Forelimb muscle (tissue), 1 donor: ENCODE data around the gene WDR45B. TPM values are rescaled to one million over a fixed set of nuclear protein-coding genes. Genes with fewer than 3 reads are reported as not detected.

Experiments used
- DNase-seq: peaks from one replicate; pipeline ENCODE4 v3.0.0-alpha.2; 2013; ENCODE audit warnings: low read depth
- polyA plus RNA-seq: library from polyadenylated mRNA; unstranded; fragments of 120-200 nt; gene quantifications from one replicate; pipeline ENCODE4 v1.2.1, GENCODE V29; 2013; ENCODE audit not compliant: insufficient read length

WDR45B gene
- 56.1 TPM for polyA plus RNA-seq

- peak; percentile 85 for DNase-seq
Observed at GRCh38 chr17:82648165-82648668, at the start of gene WDR45B. TSS of gene WDR45B (minus strand) at chr17:82648444. CDS start at chr17:82648340, 104 bp downstream.

DNA sequence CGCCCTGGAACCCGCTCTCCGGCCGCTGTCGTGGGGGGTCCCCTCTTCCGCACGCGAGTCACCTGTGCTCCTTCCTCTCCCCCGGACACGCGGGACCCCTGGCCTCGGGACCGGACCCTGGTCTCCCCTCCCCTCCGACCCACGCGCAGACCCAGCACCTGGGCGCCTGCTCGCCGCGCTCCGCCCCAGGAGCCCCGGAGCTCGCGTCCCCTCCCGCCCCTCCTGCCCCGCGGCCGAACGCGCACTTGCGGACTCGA, 49.5 kb upstream of the WDR45B start:
- DNase-seq = no peak

DNA sequence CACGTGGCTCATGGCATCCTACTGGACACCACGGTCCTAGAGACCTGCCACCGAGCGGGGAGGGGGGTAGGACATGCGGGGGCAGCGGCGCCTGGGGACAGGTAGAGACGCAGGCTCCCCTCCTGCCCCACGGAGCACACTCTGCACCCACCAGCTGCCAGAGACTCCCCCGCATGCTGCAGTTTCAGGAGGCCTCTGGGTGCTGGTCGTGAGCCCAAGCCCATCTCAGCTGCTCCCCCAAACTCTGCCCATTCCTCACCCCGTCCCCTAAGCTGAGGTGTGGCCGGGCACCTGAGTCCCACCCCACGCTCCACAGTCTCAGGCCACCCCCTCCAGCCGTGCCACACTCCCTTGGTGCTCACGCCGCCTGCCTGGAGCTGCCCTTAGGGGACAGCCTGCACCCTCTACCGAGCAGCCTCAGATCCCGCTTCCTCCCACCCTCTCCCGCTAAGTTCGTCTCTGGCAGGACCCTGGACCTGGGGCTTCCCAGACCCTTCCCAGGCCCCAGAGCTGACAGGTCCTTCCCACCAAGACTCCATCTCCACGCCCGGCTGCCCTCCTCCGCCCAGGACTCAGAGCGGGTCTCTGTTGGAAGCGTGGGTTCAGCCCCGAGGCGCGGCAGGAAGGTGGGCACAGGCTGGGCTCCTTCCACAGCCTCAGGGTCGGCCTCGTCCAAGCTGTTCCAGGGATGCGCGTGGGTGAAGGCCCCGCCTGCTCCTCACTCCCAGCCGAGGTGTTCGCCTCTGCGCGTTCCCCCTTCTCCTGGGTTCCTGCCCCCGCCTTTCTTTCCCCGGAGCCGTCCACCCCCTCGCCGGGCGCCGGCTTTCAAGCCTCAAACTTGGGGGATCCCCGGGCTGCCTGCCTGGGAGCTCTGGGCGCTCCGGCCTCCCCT, 48.9 kb upstream of the WDR45B start:
- DNase-seq = no peak

GRCh38 chr17:82696259-82696658, 48.0 kb upstream of the WDR45B start:
- DNase-seq = no peak

DNA sequence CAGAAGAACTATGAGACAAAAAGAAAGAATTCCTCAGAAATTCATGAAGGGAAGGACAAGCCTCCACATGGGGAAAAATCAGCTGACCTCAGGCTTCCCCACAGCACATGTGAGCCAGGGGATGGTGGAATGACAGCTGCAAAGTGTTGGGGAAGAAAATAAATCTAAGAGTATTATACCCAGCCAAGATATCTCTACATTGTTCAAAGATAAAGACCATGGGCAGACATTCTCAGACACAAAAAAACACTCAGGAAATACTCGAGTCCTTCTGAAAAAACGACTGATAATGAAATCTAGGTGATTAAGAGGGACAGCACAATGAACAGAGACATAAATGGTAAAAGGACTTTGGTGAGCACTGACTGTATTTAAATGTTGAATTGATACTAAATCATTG, 46.4 kb upstream of the WDR45B start:
- no peak for DNase-seq

GRCh38 chr17:82693168-82693867, 45.1 kb upstream of the WDR45B start:
- DNase-seq = no peak

- no peak for DNase-seq
Observed at GRCh38 chr17:82692268-82692667, 44.0 kb upstream of the WDR45B start.

DNA sequence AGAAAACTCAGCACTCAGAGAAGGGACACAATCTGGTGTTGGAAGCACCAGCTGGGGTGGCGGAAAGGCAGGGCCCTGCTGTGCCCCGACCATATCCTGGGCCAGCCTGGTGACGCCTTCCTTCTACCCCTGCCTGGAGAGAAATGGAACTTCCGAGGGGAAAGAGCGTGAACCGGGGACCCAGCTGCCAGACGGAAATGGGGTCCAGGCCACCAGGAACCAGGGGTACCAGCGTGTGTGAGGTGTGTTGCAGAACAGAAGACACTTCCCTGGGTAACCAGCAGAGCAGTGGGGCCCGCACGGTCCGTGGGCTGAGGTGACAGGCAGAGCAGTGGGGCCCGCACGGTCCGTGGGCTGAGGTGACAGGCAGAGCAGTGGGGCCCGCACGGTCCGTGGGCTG, 43.5 kb upstream of the WDR45B start:
- no peak for DNase-seq

DNA sequence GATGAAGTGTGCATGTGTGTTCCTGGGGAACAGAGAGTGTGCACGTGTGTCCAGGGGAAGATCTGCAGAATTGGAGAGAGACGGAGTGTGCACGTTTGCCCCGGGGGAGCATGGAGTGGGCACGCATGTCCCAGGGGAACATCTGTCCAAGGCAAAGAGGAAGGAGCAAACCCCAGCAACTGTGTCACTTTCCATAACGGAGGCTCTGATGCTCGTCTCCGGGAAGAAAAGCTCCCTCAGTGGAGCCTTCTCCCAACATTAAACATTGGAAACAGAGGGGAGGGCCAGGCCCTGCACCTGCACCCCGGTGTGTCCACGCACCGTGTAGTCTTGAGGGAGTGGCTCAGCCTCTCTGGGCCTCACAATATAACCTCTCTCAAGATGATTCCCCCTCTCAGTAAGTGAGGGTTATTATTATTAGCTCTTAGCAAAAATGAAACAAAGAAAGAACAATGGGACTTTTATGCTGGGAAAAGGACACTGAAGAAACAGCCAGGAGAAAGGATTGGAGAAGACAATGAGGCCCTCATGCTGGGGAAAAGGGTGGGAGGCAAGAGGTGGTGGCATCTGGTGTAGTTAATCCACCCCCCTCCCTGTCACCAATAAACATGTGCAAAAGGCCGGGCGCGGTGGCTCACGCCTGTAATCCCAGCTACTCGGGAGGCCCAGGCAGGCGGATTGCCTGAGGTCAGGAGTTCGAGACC, 42.7 kb upstream of the WDR45B start:
- no peak for DNase-seq

- no peak for DNase-seq
Observed at GRCh38 chr17:82689077-82689476, 40.8 kb upstream of the WDR45B start.

DNA sequence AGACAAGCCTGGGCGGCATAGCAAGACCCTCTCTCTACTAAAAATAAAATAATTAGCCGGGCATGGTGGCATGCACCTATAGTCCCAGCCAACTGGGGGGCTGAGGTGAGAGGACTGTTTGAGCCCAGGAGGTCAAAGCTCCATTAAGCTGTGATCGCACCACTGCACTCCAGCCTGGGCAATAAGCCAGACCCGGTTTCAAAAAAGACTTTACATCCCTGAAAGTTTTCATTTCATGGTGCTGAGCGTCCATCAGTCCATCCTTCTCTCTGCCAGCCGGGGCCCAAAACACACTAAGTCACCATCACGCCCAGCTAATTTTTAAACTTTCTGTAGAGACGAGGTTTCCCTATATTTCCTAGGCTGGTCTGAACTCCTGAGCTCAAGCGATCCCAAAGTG, 39.6 kb upstream of the WDR45B start:
- DNase-seq = no peak

GRCh38 chr17:82687375-82687861, 39.2 kb upstream of the WDR45B start:
- DNase-seq = no peak

- DNase-seq = no peak
Observed at GRCh38 chr17:82686366-82687324, 38.4 kb upstream of the WDR45B start.

DNA sequence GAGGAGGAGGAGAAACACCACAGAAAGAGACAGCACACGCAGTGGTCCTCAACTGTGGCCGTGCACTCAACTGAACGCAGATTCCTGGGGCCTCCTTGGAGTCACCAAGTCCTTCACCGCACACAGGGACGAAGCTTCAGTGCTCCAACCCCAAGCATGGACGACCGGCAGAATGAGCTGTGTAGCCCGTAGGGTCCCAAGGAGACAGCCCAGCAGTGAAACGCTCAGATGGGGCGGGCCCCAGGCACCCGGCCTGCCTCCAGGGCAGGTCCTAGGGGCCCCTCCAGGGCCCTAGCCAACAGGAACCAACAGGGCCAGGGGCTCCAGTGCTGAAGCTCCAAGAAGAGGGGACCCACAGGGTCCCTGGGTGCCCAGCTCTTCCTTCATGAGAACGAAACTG, 37.0 kb upstream of the WDR45B start:
- DNase-seq = no peak

DNA sequence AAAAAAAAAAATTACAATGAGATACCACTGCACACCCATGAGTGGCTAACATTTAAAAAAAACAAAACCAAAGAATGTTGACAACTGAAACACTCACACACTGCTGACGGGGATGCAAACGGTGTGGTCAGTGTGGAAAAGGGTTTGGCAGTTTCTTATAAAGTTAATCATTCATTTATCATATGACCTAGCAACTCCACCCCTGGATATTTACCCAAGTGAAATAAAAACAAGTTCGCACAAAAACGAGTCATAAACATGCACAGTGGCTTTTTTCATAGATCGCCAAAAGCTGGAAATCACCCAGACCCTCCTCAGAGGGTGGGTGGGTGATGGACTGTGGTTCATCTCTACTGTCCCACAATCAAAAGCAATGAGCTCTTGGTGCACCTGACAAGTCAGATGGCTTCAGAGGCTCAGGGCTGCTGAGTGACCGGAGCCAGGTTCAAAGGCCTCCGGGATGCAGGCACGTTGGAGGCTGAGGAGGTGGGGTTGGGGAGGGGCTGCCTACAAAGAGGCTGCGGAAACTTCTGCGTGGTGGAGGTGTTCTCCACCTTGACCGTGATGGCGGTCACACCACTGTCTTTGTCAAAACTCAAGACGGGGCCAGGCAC, 36.1 kb upstream of the WDR45B start:
- no peak for DNase-seq

DNA sequence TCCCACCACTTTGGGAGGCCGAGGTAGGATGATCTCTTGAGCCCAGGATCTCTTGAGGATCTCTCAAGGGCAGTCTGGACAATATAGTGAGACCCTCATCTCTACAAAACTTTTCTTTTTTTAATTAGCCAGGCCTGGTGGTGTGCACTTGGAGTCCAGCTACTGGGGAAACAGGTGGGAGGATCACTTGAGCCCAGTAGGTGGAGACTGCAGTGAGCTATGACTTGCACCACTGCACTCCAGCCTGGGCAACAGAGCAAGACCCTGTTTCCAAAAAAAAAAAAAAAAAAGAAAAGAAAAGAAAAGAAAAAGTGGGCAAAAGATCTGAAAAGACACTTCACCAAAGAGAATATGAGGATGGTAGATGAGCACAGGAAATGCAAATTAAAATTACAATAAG, 35.3 kb upstream of the WDR45B start:
- no peak for DNase-seq

DNA sequence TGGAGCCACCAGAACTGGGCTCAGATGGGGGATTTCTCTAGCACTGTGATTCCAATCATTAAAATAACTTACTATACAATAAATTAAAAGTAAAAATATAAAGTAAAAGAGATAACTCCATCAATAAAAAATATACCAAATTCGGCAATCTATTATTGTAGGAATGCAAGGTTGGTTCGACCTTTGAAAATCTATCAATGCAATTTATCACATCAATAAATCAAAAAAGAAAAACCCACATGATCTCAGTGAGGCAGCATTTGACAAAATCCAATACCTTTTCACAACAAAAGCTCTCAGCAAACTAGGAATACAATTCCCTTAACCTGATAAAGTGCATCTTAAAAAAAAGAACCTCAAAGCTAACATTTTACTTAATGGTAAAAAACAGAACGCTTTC, 33.3 kb upstream of the WDR45B start:
- DNase-seq = no peak

DNA sequence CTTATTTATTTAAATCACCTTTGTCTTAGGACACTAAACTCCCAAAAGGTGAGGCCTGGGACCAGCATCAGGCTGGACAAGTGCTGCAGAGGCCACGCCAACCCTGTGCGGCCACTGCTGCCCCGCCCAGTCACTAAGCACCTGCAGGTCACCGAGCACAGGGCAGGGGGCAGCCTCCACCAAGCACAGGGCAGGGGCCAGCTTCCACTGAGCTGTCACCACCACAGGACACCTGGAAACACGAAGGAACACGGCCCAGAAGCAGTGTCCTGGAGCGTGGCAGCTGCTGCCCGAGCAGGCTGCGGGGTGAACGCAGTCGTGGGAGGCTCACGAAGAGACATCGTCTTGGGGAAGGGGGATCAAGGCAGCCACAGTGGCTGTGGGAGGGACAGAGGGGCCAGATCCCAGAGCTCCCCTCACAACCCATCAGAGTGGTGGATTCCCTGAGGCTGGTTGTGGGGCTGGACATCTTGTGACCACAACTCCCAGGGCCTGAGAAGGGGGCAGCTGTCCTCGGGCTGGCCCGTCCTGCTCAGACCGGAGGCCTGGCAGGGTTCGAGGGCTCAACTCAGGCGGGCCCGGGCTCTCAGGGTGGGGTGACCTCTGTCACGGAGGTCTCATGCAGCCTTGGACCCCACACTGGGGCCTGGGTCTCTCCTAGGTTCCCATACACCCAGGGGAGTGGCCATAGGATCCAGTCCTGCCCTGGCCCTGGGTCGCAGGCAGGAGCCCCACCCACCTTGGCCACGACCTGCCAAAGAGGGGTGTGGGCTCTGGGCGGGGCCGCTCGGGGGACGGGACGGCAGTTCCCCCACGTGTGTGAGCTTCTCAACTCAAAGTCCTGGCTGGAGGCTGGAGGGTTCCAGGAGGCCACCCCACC, 31.6 kb upstream of the WDR45B start:
- no peak for DNase-seq

DNA sequence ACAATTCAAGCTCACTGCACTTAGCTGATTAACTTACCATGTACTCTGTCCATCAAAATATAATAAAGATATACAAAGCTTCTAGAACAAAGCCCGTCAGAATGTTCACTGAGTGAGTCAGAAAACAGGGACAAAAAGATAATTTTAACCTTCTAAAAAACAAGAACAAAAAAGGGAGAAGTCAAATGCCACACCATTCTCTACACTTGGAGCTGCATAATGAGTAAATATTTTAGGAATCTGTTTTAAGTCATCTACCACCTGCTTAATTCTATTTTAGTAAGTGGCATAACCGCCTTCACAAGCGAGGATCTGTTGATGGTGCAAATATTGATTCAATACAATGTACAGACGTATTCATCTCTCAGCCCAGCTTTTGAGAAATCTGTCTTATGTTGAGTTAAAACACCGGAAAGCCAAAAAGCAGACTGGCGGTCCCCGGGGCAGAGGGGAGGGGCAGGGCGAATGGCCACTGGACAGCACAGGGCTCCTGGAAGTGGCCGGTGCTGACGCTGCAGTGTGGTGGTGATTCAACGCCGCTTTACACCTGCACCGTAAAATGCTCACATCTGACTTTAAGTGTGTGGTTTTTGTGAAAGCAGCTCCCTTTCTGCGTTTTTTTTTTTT, 30.1 kb upstream of the WDR45B start:
- no peak for DNase-seq
